Activated T-helper 2 cell treated with anti-CD3 and anti-CD28 coated beads, Interferon-gamma antibody, Interleukin-2, Interleukin-4, amounts not matched to agents 10 μg/mL and 5 μg/mL and 100 μg/mL, durations not matched to agents 14 hours and 24 hours and 36 hours (primary cell): ENCODE results near the gene RASSF1. TPM values are rescaled to one million over a fixed set of nuclear protein-coding genes. Genes with fewer than 3 reads are reported as not detected.
A peak's percentile ranks its signal among the peaks of the same experiment; 100 is the strongest.
"Not testable (repeated sequence)": the region's sequence is repeated elsewhere in the genome, so short reads cannot be mapped to it uniquely, and the experiment has no call there.

Experiments
- DNase-seq: peaks from one replicate; pipeline ENCODE4 v3.0.0; 2021; ENCODE audit warnings: low spot score
- H3K27ac Mint-ChIP-seq: one replicate; pipeline ENCODE4 v1.8.0; 2021; ENCODE audit warnings: mixed read lengths
- H3K27me3 Mint-ChIP-seq: one replicate; pipeline ENCODE4 v1.8.0; 2021; ENCODE audit warnings: low read depth, mixed read lengths
- H3K36me3 Mint-ChIP-seq: one replicate; pipeline ENCODE4 v1.8.0; 2021; ENCODE audit warnings: low read depth, mixed read lengths
- H3K4me1 Mint-ChIP-seq: one replicate; pipeline ENCODE4 v1.8.0; 2021; ENCODE audit warnings: low read depth, mixed read lengths
- H3K4me3 Mint-ChIP-seq: one replicate; pipeline ENCODE4 v1.8.0; 2021; ENCODE audit warnings: low read depth, mild to moderate bottlenecking, moderate library complexity, mixed read lengths
- H3K9me3 Mint-ChIP-seq: one replicate; pipeline ENCODE4 v1.8.0; 2021; ENCODE audit warnings: mixed read lengths
- intact Hi-C: fragments of 100-400 bp; cut with micrococcal nuclease; formaldehyde crosslinking; loops from one replicate; pipeline ENCODE4 v1.15.1; 2023
- total RNA-seq: library from RNA; stranded (reverse); gene quantifications from 2 replicates; pipeline ENCODE4 v1.2.3, GENCODE V29; 2022

RASSF1 gene
- total RNA-seq, 1 donor from 2014 or later = 74.2 TPM

DNA sequence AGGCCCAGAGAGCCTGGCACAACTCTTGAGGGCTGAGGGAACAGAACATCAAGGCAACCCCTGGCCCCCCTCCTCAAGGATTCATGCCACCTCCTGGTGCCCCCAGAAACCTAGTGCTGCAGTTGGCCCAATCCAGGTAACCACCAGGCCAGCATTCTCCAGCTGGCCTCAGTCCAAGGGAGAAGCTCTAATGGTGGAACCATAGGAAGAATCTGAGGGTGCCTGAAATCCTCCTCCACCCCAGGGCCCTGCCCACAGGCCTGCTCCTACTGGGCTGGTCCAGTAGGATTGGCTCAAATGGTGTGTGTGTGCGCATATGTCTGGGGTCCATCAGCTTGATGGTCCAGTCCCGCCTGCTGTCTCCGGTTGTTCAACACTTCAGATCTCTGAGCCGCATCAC, 25.8 kb downstream of the RASSF1 start:
- Mint-ChIP-seq H3K4me1 (peaks cover 11% of the 10 kb centered on the region), H3K4me3 (no peak overlapping the region), H3K27ac (no peak overlapping the region), H3K27me3 (no peaks in the 10 kb centered on the region), H3K9me3 (peaks cover under 1% of the 10 kb centered on the region), H3K36me3 (peaks cover 21% of the 10 kb centered on the region)
- DNase-seq = no peak
- intact Hi-C loops = no loop called here

GRCh38 chr3:50314342-50314741, 26.3 kb downstream of the RASSF1 start:
- intact Hi-C loops = no loop called here

GRCh38 chr3:50312041-50312440, 28.6 kb downstream of the RASSF1 start:
- H3K9me3 Mint-ChIP-seq, H3K4me1 Mint-ChIP-seq, H3K4me3 Mint-ChIP-seq, H3K27me3 Mint-ChIP-seq, DNase-seq, intact Hi-C loops, H3K27ac Mint-ChIP-seq: not testable (repeated sequence)
- H3K36me3 Mint-ChIP-seq = peaks cover 13% of the 10 kb centered on the region

More at GRCh38 chr3:50314342-50314741, 26.3 kb downstream of the RASSF1 start:
- H3K4me3 Mint-ChIP-seq = no peak overlapping the region
- H3K27me3 Mint-ChIP-seq = no peaks in the 10 kb centered on the region
- H3K36me3 Mint-ChIP-seq = peaks cover 22% of the 10 kb centered on the region
- H3K4me1 Mint-ChIP-seq = peaks cover 11% of the 10 kb centered on the region
- no peak overlapping the region for H3K27ac Mint-ChIP-seq
- DNase-seq = no peak
- H3K9me3 Mint-ChIP-seq = peaks cover 5% of the 10 kb centered on the region

DNA sequence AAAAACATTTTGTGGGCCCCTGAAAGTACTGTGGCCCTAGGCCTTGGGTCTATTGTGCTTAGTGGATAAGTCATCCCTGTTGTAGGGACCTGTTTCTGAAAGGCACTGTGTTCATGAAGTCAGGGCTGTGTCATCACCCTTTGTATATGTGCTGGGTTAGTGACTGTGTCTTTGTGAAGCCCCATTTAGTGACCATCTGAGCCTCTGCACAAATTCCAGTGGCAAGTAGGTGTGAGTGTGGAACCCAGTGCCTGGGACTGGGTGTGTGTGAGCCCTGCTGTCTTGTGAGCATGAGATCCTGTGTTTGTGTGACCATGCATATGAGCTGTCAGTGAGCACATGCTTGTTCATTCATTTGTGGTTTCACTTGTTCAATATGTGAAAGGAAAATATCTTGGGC, 36.0 kb downstream of the RASSF1 start:
- Mint-ChIP-seq H3K27ac (no peak overlapping the region), H3K27me3 (no peaks in the 10 kb centered on the region), H3K4me3 (no peak overlapping the region), H3K36me3 (peaks cover 6% of the 10 kb centered on the region), H3K4me1 (peaks cover 13% of the 10 kb centered on the region), H3K9me3 (peaks cover 2% of the 10 kb centered on the region)
- intact Hi-C loops = no loop called here
- DNase-seq = no peak

- peaks cover 14% of the 10 kb centered on the region for H3K4me1 Mint-ChIP-seq
- no peaks in the 10 kb centered on the region for H3K9me3 Mint-ChIP-seq
- DNase-seq = no peak
- H3K27ac Mint-ChIP-seq = no peak within 1 kb of the TSS
- intact Hi-C loops = no loop called here
- H3K36me3 Mint-ChIP-seq = peaks cover 3% of the 10 kb centered on the region
- no peaks in the 10 kb centered on the region for H3K27me3 Mint-ChIP-seq
- H3K4me3 Mint-ChIP-seq = no peak within 1 kb of the TSS
Measured at GRCh38 chr3:50303013-50303815, 37.4 kb downstream of the RASSF1 start, which contains the start of gene HYAL1. Gene HYAL1, minus strand, starts transcription at chr3:50303574. Its CDS starts 618 bp downstream, at chr3:50302956.

- Mint-ChIP-seq H3K27me3 (no peaks in the 10 kb centered on the region), H3K4me3 (no peak overlapping the region), H3K36me3 (peaks cover 3% of the 10 kb centered on the region), H3K9me3 (no peaks in the 10 kb centered on the region), H3K4me1 (peaks cover 17% of the 10 kb centered on the region), H3K27ac (no peak overlapping the region)
- DNase-seq = no peak
- intact Hi-C loops = no loop called here
Measured at GRCh38 chr3:50302095-50303012, 38.3 kb downstream of the RASSF1 start.

DNA sequence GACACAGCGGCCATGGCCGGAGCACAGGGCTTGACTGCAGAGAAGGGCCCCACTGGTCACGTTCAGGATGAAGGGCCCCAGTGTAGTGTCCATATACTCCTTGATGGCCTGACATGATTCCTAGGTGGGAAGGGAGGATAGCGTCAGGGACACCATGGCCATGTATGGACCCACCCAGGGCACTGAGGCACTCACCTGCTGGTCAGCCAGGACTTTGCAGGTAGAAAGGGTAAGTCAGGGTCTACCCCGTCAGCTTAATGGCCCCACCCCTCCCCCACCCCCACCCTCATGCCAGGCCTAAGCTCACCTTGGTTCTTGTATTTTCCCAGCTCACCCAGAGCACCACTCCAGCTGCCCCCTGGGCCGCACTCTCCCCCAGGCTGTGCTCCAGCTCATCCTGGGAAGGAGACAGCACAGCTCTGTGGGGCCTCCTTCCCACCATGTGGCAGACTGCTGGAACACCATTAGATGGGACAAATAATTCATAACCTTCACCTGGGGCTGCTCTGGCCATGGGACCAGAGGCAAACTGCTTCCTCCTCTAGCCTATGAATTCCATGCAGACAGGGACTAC, 39.9 kb downstream of the RASSF1 start:
- Mint-ChIP-seq H3K27me3 (no peaks in the 10 kb centered on the region), H3K4me3 (peak overlapping the region; percentile 98), H3K4me1 (peaks cover 17% of the 10 kb centered on the region), H3K27ac (peak overlapping the region; percentile 93), H3K36me3 (peaks cover 3% of the 10 kb centered on the region), H3K9me3 (no peaks in the 10 kb centered on the region)
- DNase-seq = no peak
- intact Hi-C loops = no loop called here

DNA sequence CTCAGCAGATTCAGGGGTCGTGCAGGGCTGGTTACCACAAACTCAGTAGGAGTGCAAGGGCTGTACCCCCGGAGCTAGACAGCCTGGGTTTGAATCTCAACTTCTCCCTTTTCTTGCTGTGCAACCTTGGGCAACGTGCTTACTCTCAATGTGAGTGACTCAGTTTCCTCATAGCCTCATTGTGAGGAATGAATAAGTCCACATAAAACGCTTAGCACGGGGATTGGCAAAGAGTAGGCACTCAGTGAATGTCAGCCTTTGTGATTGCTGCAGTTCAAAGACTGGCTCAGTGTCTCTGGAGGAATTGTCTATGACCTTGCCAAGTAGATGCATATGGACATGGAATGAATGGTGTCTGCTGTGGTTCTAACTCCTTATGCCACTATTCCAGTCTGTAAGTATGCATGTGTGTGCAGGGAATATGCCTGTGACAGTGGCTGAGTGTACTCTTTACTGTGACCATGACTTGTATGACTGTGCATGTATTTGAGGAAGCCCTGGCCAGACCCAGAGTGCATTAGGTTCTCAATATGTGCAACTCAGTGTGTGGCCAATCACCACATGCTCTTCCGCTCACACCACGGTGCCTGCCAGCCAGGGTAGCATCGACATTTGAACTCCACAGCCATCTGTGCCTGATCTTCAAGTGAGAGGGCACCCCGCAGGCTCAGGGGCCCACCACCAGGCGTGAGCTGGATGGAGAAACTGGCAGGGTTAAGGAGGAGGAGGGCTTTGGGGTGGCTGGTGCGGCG, 40.5 kb downstream of the RASSF1 start:
- H3K27ac Mint-ChIP-seq = peak overlapping the region; percentile 93
- H3K27me3 Mint-ChIP-seq = no peaks in the 10 kb centered on the region
- no peak for DNase-seq
- peaks cover 17% of the 10 kb centered on the region for H3K4me1 Mint-ChIP-seq
- peaks cover 3% of the 10 kb centered on the region for H3K36me3 Mint-ChIP-seq
- intact Hi-C loops = loop anchor here (1.0 to 10.0 kb wide), 7 partner anchors 21 to 365 kb away; partner anchors contain the start of genes CYB561D2, GNAI2, NPRL2 and TUSC2
- peak overlapping the region; percentile 98 for H3K4me3 Mint-ChIP-seq
- H3K9me3 Mint-ChIP-seq = no peaks in the 10 kb centered on the region

DNA sequence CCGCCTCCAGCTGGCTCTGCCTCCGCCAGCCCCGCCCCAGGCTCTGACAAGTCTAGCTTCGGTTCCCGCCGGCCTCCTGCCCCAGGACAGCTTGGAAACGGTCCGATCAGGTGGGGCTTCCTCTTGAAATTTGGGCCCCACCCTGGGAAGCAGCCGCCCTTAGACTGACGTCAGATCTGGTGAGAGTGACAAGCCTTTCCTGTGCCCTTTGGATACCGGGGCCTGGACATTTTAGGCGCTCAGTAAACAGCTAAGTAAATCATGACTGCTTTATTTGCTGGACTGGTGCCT, 41.1 kb downstream of the RASSF1 start:
- Mint-ChIP-seq H3K4me3 (peak overlapping the region; percentile 98), H3K27me3 (no peaks in the 10 kb centered on the region), H3K27ac (peak overlapping the region; percentile 93), H3K9me3 (no peaks in the 10 kb centered on the region), H3K4me1 (peaks cover 17% of the 10 kb centered on the region), H3K36me3 (peaks cover 3% of the 10 kb centered on the region)
- intact Hi-C loops = loop anchor here (1.0 to 10.0 kb wide), 7 partner anchors 22 to 365 kb away; partner anchors contain the start of genes CYB561D2, GNAI2, NPRL2 and TUSC2
- no peak for DNase-seq

DNA sequence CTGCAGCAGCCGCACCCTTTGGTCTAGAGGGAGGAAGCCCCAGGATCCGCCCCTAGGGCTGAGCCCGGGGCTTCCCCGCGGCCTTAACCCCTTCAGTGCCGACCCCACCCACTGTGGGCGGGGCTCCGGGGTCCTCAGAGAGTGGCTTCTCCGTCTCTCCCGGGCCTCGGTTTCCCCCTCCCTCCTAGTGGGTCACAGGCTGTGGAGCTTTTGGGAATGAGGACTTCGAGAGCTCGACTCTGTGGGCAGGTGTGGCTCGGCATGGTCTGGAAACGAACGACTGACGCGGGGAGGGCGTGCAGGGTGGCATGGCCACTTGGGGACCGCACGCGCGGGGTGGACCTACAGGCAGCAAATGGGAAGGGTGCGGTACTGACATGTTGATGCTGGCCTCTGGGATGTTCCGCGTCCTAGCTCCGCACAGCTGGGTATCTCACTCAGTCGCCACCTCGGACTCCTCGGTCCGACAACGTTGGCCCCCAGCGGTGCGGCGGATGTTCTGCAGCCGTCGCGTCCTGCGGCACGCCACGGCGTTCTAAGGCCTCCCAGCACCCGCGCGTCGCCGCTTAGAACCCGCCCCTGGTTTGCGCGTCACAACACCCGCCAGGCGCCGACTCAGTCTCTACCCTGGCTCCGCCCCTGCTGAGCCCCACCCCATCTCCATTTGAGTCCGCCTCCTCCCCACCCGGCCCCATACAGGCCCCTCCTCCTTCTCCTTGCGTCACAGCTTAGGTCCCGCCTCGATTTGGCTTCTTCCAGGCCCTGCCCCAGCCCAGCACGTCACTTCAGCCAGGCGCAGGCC, 41.6 kb downstream of the RASSF1 start, which contains the start of the genes HYAL3 and NAA80:
Gene HYAL3, minus strand, starts transcription at position 570 of the 802 bp plus-strand sequence. CDS start 3,803 bp downstream, outside the sequence.
Gene NAA80, minus strand, starts transcription at position 570 of the 802 bp plus-strand sequence. CDS start 1,942 bp downstream, outside the sequence.
- H3K4me3 Mint-ChIP-seq = peak within 1 kb of the TSS; percentile 98
- H3K4me1 Mint-ChIP-seq = peaks cover 17% of the 10 kb centered on the region
- intact Hi-C loops = loop anchor here (1.0 to 10.0 kb wide), 7 partner anchors 22 to 364 kb away; partner anchors contain the start of genes CYB561D2, GNAI2, NPRL2 and TUSC2
- H3K9me3 Mint-ChIP-seq = no peaks in the 10 kb centered on the region
- H3K27ac Mint-ChIP-seq = peak within 1 kb of the TSS; percentile 93
- H3K27me3 Mint-ChIP-seq = no peaks in the 10 kb centered on the region
- DNase-seq = peak; percentile 99
- H3K36me3 Mint-ChIP-seq = peaks cover 3% of the 10 kb centered on the region
